Amniotic stem cell (primary cell): ENCODE results near the gene GPR31.

Source experiments
- DNase-seq: peaks from one replicate; lab custom pipeline; 2025; lab: John Stamatoyannopoulos, UW

Gene GPR31

DNA sequence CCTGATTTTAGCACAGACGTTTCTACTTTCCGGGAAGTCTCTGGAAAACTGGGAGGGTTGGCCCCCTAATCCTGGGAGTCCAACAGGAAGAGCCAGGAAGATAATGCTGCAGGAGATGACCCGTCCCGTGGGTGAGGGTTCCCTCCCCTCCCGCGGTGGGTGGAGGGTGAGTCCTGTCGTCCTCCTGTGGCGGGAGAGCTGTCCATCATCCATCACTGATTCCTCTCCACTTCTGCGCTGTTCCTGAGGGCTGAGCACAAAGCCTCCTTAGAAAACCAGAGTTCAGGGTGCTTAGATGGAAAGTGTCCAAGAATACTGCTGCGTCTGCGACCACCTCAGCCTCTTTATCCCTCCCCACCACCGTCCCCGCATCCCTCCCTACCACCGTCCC is 40.9 kb downstream of the GPR31 start:
- no peak for DNase-seq

DNA sequence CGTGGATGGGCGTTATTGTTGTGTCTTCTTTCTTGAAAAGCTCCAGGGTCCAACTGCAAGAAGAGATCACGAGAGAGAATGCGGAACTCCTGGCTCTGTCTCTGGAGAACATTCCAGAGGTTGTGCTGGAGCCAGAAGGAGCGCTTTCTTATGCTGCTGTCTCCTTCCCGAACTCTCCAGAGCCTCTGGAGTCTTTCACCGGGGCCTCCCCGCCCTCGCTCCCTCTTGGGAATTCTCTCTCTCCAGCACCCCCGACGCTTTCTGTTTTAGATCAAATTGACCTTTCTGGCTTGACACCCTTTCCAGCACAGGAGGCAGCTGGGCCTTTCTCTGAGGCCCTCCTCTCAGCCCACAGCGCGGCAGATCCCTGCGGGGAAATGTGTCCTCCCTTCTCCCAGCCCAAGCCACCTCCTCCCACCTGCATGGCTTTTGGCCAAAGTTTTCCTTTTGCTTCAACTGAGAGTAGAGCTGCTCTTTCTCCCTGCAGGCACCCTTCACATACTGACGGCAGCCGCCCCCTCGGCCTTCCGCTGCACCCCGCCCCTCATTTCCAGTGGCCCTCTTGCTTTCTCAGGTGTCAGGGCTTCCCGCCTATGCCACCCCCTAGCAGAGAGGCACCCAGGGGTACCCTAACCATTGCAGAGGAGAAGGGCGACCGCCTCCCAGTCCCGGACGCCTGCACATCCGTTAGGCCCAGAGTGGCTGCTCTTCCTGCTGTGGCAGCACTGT is 41.5 kb downstream of the GPR31 start:
- no peak for DNase-seq

DNA sequence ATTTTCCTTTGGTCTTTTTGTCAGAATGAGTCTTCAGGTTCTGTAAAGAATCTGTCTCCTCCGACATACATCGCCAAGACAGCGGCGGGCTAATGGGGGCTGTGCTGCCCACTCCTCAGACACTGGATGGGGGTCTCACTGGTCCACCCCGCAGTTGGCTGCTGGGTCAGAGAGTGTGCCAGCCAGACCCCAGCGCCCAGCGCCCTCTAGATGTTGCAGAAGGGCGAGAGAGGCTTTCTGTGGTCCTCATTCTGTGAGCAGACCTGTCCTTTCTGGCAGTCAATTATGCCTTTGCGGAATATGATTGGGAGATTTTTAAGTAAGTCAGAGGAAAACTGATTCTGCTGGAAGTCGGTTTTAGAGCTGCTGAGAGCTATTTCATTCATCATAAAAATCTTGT is 42.7 kb downstream of the GPR31 start:
- DNase-seq: no peak

DNA sequence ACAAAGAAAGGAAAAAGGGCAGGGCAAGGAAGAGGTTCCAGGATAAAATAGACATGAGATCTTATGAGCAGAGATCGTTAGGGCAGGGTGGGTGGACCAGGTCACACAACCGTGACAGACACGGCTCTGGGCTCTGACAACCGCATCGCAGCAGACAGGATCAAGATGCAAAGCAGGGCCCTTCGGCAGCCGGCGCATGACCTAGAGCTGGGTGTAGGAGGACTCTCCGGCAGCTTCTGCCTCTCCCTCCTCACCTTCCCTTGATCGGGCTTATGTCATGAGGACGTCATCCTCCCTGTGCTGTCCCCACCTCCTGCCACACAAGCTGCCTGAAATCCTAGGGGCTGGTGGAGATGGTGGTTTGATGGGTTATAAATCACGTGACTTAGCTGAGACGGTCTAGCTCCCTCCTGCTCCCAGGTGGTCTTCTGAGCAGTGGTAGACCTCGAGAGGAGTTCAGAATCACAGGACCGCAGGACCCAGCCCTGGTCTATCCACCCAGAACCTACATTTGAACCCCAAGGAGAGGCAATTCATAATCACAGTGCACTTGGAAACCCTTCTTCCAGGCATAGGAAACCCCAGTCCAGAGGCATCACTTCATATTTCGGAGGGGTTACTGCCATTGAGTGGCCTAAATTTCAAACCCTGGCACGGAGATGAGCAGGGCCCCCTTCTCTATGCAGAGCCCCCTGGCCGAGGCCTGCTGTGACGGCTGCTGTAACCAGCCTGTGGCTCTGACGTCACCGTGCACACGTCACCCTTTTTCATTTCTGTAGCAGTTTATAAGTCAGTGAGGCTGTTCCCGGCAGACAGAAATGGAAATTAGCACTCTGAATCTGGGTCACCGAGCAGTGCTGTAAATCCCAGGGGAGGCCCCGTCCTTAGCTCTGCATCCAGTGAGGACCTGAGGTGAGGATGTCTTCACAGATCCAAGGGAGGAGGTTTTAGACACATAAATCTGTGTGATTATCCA is 43.6 kb downstream of the GPR31 start:
- no peak for DNase-seq

DNA sequence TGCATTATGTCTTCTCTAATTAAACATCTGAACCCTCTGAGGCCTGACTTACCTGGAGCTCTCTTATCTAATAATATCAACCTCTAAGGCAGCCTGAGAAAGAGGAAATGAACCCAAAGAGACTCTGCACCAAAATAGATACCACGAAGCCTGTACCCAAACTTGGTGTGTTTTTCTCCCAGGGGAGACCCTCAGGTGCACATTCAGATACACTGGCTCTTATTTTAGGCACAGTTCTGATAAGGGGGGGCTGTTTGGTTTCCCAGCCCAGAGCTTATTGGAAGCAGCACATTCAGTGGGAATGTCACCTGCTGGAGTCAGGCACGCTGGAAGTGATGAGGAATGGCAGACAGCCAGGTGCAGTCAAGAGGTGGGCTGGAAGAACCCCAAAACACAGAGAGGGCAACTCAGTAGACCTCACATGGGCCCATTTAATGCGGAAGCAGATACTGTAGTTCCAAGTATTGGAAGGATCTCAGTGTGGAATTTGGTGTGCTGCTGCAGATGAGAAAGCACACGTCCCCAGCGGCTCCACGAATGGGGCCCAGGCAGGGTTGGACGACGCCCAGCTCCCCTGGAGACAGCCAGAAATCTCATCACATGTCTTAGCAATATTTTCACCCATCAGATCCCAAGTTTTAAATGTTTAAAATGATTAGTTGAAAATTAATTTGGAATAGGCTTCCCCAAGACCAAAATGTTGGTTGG is 44.6 kb downstream of the GPR31 start:
- DNase-seq: no peak

DNA sequence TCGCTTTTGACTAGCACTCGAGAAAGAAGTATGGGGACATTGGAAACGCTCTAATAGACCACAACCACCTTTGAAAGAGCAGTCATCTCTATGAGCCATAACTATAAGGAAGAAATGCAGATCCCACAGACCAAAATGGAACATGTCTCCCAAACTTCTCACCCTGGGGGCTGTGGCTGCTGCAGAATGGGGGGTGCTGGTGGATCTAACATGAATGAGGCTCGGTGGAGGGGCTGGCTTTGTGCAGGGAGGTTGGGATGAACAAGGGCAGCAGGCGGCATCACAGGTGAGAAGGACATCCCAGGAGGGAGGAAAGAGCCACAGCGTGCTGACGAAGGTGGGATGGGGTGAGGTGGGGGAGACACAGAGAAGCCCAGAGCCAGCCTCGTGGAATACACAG is 45.4 kb downstream of the GPR31 start:
- DNase-seq: no peak

DNA sequence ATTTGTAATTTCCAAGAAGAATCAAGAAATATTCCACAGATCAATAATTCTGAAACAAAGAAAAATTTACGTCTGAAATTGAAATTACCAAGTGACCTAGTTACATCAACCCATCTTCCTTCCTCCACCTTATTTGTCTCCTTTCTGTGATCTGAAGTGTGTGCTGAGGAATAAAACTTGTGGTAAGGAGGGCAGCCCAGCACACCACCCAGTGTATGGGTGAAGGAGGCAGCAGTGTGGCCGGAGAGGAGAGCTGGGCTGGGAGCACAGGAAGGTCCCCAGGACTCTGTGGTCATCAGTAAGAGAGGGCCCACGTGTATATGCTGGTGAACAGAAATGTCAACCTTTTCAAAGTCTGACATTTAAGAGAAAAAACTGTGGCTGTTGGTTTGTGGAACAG is 46.2 kb downstream of the GPR31 start:
- no peak for DNase-seq

DNA sequence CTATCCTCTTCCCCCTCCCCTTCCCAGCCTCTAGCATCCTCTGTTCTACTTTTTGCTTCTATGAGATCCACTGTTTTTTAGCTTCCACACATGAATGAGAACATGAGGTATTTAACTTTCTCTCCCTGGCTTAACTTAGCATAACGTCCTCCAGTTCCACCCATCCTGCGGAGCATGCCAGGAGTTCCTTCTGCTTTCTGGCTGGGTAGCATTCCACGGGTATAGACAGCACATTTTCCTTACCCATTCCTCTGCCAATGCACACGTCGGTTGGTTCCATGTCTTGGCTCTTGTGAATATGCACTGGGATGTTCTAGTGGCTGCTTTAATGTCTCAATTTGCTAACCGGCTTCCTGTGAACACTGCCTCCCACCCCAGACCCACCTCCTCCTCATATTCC is 48.1 kb downstream of the GPR31 start:
- DNase-seq: no peak

DNA sequence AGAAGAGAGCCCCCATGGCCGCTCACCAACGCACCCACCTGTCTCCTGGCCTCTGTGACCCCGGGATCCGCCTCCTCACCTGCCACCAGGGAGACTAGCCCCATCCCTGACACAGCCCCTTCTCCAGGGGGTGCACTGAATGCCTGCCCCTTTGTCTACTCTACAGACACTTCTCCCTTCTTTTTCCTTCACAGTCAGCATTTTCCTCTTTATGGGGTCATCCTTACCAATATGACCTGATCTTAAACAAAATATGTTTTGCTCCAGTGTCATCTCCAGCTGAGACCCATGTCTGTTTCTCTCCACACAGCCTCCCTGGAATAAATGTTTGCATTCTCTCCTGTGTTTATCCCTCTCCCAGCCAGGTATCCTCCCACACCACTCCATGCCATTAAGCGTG is 49.5 kb downstream of the GPR31 start:
- DNase-seq: no peak

DNA sequence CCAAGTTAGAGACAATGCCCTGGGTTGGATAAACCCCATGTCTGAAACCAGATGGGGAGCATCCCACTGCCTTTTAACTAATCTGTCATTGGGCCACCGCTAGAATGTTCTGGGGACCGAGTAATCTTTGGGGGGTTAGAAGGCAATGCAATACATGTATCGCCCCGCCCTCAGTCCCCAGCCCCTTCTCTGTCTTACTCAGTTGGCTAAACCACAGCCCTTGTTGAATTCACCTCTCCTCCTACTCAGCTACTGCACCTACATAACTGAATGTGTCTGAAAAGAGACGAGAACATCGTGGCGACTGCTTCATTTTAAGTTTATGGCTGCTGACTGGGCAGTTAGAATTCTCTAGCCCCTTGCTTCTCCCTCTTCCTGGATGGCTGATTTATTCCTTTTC is 50.0 kb downstream of the GPR31 start:
- DNase-seq: no peak

DNA sequence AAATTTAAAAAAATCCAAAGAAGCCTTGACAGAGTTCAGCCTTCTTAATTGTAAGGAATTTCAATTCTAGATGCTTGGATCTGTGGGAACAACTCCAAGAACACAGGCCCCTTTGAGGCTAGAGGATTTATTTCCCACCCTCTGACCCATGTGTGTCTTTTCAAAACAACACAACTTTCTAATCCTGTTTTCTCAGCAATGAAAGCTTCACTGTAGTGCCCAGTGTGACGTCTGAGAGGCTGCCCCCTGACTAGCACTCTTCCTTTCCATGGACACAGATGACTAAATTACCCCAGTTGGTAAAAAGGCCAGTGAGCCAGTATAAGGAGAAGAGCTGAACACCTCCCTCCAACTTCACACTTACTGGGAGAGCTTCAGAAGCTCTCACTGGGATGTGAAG is 51.4 kb downstream of the GPR31 start:
- no peak for DNase-seq
